ENCODE data around the gene PCSK6.
"Not testable (repeated sequence)": the region's sequence is repeated elsewhere in the genome, so short reads cannot be mapped to it uniquely, and the experiment has no call there.

The PCSK6 gene

GRCh38 chr15:101293122-101293521, 196.4 kb downstream of the PCSK6 start:
- WGBS (ENCODE audit: insufficient coverage, insufficient read length), result no CpG with 5 or more reads among the region's 10 CpGs
- no peaks in the 10 kb centered on the region for H3K9me3 ChIP-seq (ENCODE audit: control insufficient read depth, insufficient read depth, low read length)
- no peak for DNase-seq (ENCODE audit: low read depth, low spot score)
- H3K4me3 ChIP-seq (ENCODE audit: low read length), result no peak overlapping the region
- no peak overlapping the region for H3K27ac ChIP-seq (ENCODE audit: low read length)
- no peaks in the 10 kb centered on the region for H3K4me1 ChIP-seq (ENCODE audit: control insufficient read depth, insufficient read depth, low read length)
- peaks cover 4% of the 10 kb centered on the region; the same call in 1 of the 2 replicates for H3K36me3 ChIP-seq (ENCODE audit: control insufficient read depth, insufficient read depth, low read length)
- H3K27me3 ChIP-seq (ENCODE audit: control insufficient read depth, insufficient read depth, low read length), result no peaks in the 10 kb centered on the region

GRCh38 chr15:101288905-101289513, 200.5 kb downstream of the PCSK6 start:
- no CpG with 5 or more reads among the region's 8 CpGs for WGBS (ENCODE audit: insufficient coverage, insufficient read length)
- Histone ChIP-seq H3K9me3 (ENCODE audit: control insufficient read depth, insufficient read depth, low read length) (no peaks in the 10 kb centered on the region), H3K27ac (ENCODE audit: low read length) (no peak overlapping the region), H3K4me3 (ENCODE audit: low read length) (no peak overlapping the region), H3K4me1 (ENCODE audit: control insufficient read depth, insufficient read depth, low read length) (no peaks in the 10 kb centered on the region), H3K36me3 (ENCODE audit: control insufficient read depth, insufficient read depth, low read length) (peaks cover 17% of the 10 kb centered on the region; the same call in 1 of the 2 replicates), H3K27me3 (ENCODE audit: control insufficient read depth, insufficient read depth, low read length) (no peaks in the 10 kb centered on the region)
- DNase-seq (ENCODE audit: low read depth, low spot score), result no peak

- H3K36me3 ChIP-seq (ENCODE audit: control insufficient read depth, insufficient read depth, low read length), result peaks cover 22% of the 10 kb centered on the region; the same call in 1 of the 2 replicates
- DNase-seq (ENCODE audit: low read depth, low spot score); H3K9me3 ChIP-seq (ENCODE audit: control insufficient read depth, insufficient read depth, low read length); H3K27me3 ChIP-seq (ENCODE audit: control insufficient read depth, insufficient read depth, low read length); H3K4me1 ChIP-seq (ENCODE audit: control insufficient read depth, insufficient read depth, low read length); H3K27ac ChIP-seq (ENCODE audit: low read length); H3K4me3 ChIP-seq (ENCODE audit: low read length): not testable (repeated sequence)
- WGBS (ENCODE audit: insufficient coverage, insufficient read length), result no CpG with 5 or more reads among the region's 6 CpGs
Observed at GRCh38 chr15:101287342-101287741, 202.2 kb downstream of the PCSK6 start.

- H3K4me3 ChIP-seq (ENCODE audit: low read length), result no peak overlapping the region
- WGBS (ENCODE audit: insufficient coverage, insufficient read length), result no CpG with 5 or more reads among the region's 9 CpGs
- no peaks in the 10 kb centered on the region for H3K27me3 ChIP-seq (ENCODE audit: control insufficient read depth, insufficient read depth, low read length)
- no peaks in the 10 kb centered on the region for H3K9me3 ChIP-seq (ENCODE audit: control insufficient read depth, insufficient read depth, low read length)
- H3K27ac ChIP-seq (ENCODE audit: low read length), result no peak overlapping the region
- no peaks in the 10 kb centered on the region; the same call in 1 of the 2 replicates for H3K4me1 ChIP-seq (ENCODE audit: control insufficient read depth, insufficient read depth, low read length)
- H3K36me3 ChIP-seq (ENCODE audit: control insufficient read depth, insufficient read depth, low read length), result peaks cover 24% of the 10 kb centered on the region; the same call in 1 of the 2 replicates
- no peak for DNase-seq (ENCODE audit: low read depth, low spot score)
Observed at GRCh38 chr15:101286471-101287114, 202.9 kb downstream of the PCSK6 start.

- no peaks in the 10 kb centered on the region; the same call in 1 of the 2 replicates for H3K4me1 ChIP-seq (ENCODE audit: control insufficient read depth, insufficient read depth, low read length)
- H3K9me3 ChIP-seq (ENCODE audit: control insufficient read depth, insufficient read depth, low read length), result no peaks in the 10 kb centered on the region
- no peaks in the 10 kb centered on the region for H3K27me3 ChIP-seq (ENCODE audit: control insufficient read depth, insufficient read depth, low read length)
- peaks cover 24% of the 10 kb centered on the region; the same call in 1 of the 2 replicates for H3K36me3 ChIP-seq (ENCODE audit: control insufficient read depth, insufficient read depth, low read length)
- H3K4me3 ChIP-seq (ENCODE audit: low read length), result no peak overlapping the region
- no CpG with 5 or more reads among the region's 6 CpGs for WGBS (ENCODE audit: insufficient coverage, insufficient read length)
- H3K27ac ChIP-seq (ENCODE audit: low read length), result no peak overlapping the region
- no peak for DNase-seq (ENCODE audit: low read depth, low spot score)
Observed at GRCh38 chr15:101283931-101284330, 205.6 kb downstream of the PCSK6 start.

GRCh38 chr15:101280007-101280406, 209.5 kb downstream of the PCSK6 start:
- H3K9me3 ChIP-seq (ENCODE audit: control insufficient read depth, insufficient read depth, low read length), result no peaks in the 10 kb centered on the region
- H3K4me3 ChIP-seq (ENCODE audit: low read length), result no peak overlapping the region
- peaks cover 11% of the 10 kb centered on the region; the same call in 1 of the 2 replicates for H3K36me3 ChIP-seq (ENCODE audit: control insufficient read depth, insufficient read depth, low read length)
- no peak overlapping the region for H3K27ac ChIP-seq (ENCODE audit: low read length)
- H3K4me1 ChIP-seq (ENCODE audit: control insufficient read depth, insufficient read depth, low read length), result no peaks in the 10 kb centered on the region; the same call in 1 of the 2 replicates
- no CpG with 5 or more reads among the region's 2 CpGs for WGBS (ENCODE audit: insufficient coverage, insufficient read length)
- DNase-seq (ENCODE audit: low read depth, low spot score), result no peak
- no peaks in the 10 kb centered on the region for H3K27me3 ChIP-seq (ENCODE audit: control insufficient read depth, insufficient read depth, low read length)

- Histone ChIP-seq H3K27ac (ENCODE audit: low read length) (no peak overlapping the region), H3K4me3 (ENCODE audit: low read length) (peak overlapping the region; percentile 96; the same call in 1 of the 2 replicates), H3K4me1 (ENCODE audit: control insufficient read depth, insufficient read depth, low read length) (no peaks in the 10 kb centered on the region; the same call in 1 of the 2 replicates), H3K9me3 (ENCODE audit: control insufficient read depth, insufficient read depth, low read length) (no peaks in the 10 kb centered on the region), H3K36me3 (ENCODE audit: control insufficient read depth, insufficient read depth, low read length) (peaks cover 17% of the 10 kb centered on the region), H3K27me3 (ENCODE audit: control insufficient read depth, insufficient read depth, low read length) (no peaks in the 10 kb centered on the region)
- DNase-seq (ENCODE audit: low read depth, low spot score), result no peak
- WGBS (ENCODE audit: insufficient coverage, insufficient read length), result no CpG with 5 or more reads among the region's 12 CpGs
Observed at GRCh38 chr15:101277943-101278564, 211.5 kb downstream of the PCSK6 start.

- no peak within 1 kb of the TSS for H3K27ac ChIP-seq (ENCODE audit: low read length)
- WGBS (ENCODE audit: insufficient coverage, insufficient read length), result no CpG with 5 or more reads among the region's 91 CpGs
- H3K36me3 ChIP-seq (ENCODE audit: control insufficient read depth, insufficient read depth, low read length), result peaks cover 17% of the 10 kb centered on the region
- no peaks in the 10 kb centered on the region for H3K27me3 ChIP-seq (ENCODE audit: control insufficient read depth, insufficient read depth, low read length)
- H3K9me3 ChIP-seq (ENCODE audit: control insufficient read depth, insufficient read depth, low read length), result no peaks in the 10 kb centered on the region
- H3K4me3 ChIP-seq (ENCODE audit: low read length), result peak within 1 kb of the TSS; percentile 96
- no peaks in the 10 kb centered on the region for H3K4me1 ChIP-seq (ENCODE audit: control insufficient read depth, insufficient read depth, low read length)
- no peak for DNase-seq (ENCODE audit: low read depth, low spot score)
Observed at GRCh38 chr15:101277038-101277822, 212.3 kb downstream of the PCSK6 start, which contains the start of gene SELENOS. TSS of gene SELENOS (minus strand) at chr15:101277485. CDS start at chr15:101277417, 68 bp downstream.

GRCh38 chr15:101276501-101277037, 212.9 kb downstream of the PCSK6 start:
- Histone ChIP-seq H3K4me3 (ENCODE audit: low read length) (peak overlapping the region; percentile 96), H3K9me3 (ENCODE audit: control insufficient read depth, insufficient read depth, low read length) (no peaks in the 10 kb centered on the region), H3K36me3 (ENCODE audit: control insufficient read depth, insufficient read depth, low read length) (peaks cover 16% of the 10 kb centered on the region), H3K27ac (ENCODE audit: low read length) (no peak overlapping the region), H3K27me3 (ENCODE audit: control insufficient read depth, insufficient read depth, low read length) (no peaks in the 10 kb centered on the region), H3K4me1 (ENCODE audit: control insufficient read depth, insufficient read depth, low read length) (no peaks in the 10 kb centered on the region)
- no CpG with 5 or more reads among the region's 14 CpGs for WGBS (ENCODE audit: insufficient coverage, insufficient read length)
- no peak for DNase-seq (ENCODE audit: low read depth, low spot score)

GRCh38 chr15:101275018-101275417, 214.5 kb downstream of the PCSK6 start:
- no peaks in the 10 kb centered on the region for H3K4me1 ChIP-seq (ENCODE audit: control insufficient read depth, insufficient read depth, low read length)
- H3K27ac ChIP-seq (ENCODE audit: low read length), result no peak overlapping the region
- WGBS (ENCODE audit: insufficient coverage, insufficient read length), result no CpG with 5 or more reads among the region's 5 CpGs
- DNase-seq (ENCODE audit: low read depth, low spot score), result no peak
- H3K4me3 ChIP-seq (ENCODE audit: low read length), result no peak overlapping the region
- H3K9me3 ChIP-seq (ENCODE audit: control insufficient read depth, insufficient read depth, low read length), result no peaks in the 10 kb centered on the region
- H3K36me3 ChIP-seq (ENCODE audit: control insufficient read depth, insufficient read depth, low read length), result peaks cover 18% of the 10 kb centered on the region
- H3K27me3 ChIP-seq (ENCODE audit: control insufficient read depth, insufficient read depth, low read length), result no peaks in the 10 kb centered on the region

Data from iPS DF 6.9 (cell line).